Measurements from ENCODE around the gene GPSM1. TPM values are rescaled to one million over a fixed set of nuclear protein-coding genes. Genes with fewer than 3 reads are reported as not detected.

GPSM1 gene
- total RNA-seq, 2 donors from 2014 or later, result 2.3 to 3.4 TPM

GRCh38 chr9:136385015-136385414, 57.7 kb downstream of the GPSM1 start:
- DNase-seq, result no peak
- H3K27ac ChIP-seq, result no peak overlapping the region
- no peaks in the 10 kb centered on the region for H3K4me1 ChIP-seq
- no peak for TF ChIP-seq CTCF (IDR thresholded peaks at IDR 0.05)
- H3K4me3 ChIP-seq, result no peak overlapping the region
- H3K27me3 ChIP-seq, result no peaks in the 10 kb centered on the region
- H3K36me3 ChIP-seq, result no peaks in the 10 kb centered on the region
- H3K9me3 ChIP-seq, result no peaks in the 10 kb centered on the region
- intact Hi-C loops (cut with DNase I), result no loop called here
- H3K9ac ChIP-seq (ENCODE audit: low read depth in 2 of 2, low read length in 2 of 2), result no peak overlapping the region

GRCh38 chr9:136386018-136386417, 58.7 kb downstream of the GPSM1 start:
- DNase-seq, result no peak
- H3K4me1 ChIP-seq, result no peaks in the 10 kb centered on the region
- H3K9me3 ChIP-seq, result no peaks in the 10 kb centered on the region
- H3K4me3 ChIP-seq, result no peak overlapping the region
- H3K27ac ChIP-seq, result no peak overlapping the region
- TF ChIP-seq CTCF (IDR thresholded peaks at IDR 0.05), result no peak
- no peak overlapping the region for H3K9ac ChIP-seq (ENCODE audit: low read depth in 2 of 2, low read length in 2 of 2)
- H3K36me3 ChIP-seq, result no peaks in the 10 kb centered on the region
- H3K27me3 ChIP-seq, result no peaks in the 10 kb centered on the region
- intact Hi-C loops (cut with DNase I), result no loop called here

- DNase-seq, result no peak
- no peaks in the 10 kb centered on the region for H3K4me1 ChIP-seq
- H3K4me3 ChIP-seq, result no peak overlapping the region
- peaks cover 2% of the 10 kb centered on the region for H3K36me3 ChIP-seq
- H3K27ac ChIP-seq, result no peak overlapping the region
- H3K9me3 ChIP-seq, result no peaks in the 10 kb centered on the region
- TF ChIP-seq CTCF (IDR thresholded peaks at IDR 0.05), result no peak
- H3K27me3 ChIP-seq, result no peaks in the 10 kb centered on the region
- H3K9ac ChIP-seq (ENCODE audit: low read depth in 2 of 2, low read length in 2 of 2), result no peak overlapping the region
- intact Hi-C loops (cut with DNase I), result no loop called here
These were observed 59.9 kb downstream of the GPSM1 start for GRCh38 chr9:136387217-136387616.

GRCh38 chr9:136389396-136389795, 62.1 kb downstream of the GPSM1 start:
- no peaks in the 10 kb centered on the region for H3K4me1 ChIP-seq
- no peak overlapping the region for H3K9ac ChIP-seq (ENCODE audit: low read depth in 2 of 2, low read length in 2 of 2)
- H3K4me3 ChIP-seq, result no peak overlapping the region
- no peaks in the 10 kb centered on the region for H3K27me3 ChIP-seq
- TF ChIP-seq CTCF (IDR thresholded peaks at IDR 0.05), result no peak
- peaks cover 6% of the 10 kb centered on the region for H3K36me3 ChIP-seq
- H3K27ac ChIP-seq, result no peak overlapping the region
- intact Hi-C loops (cut with DNase I), result no loop called here
- no peaks in the 10 kb centered on the region for H3K9me3 ChIP-seq
- DNase-seq, result no peak

GRCh38 chr9:136391737-136392537, 64.6 kb downstream of the GPSM1 start:
- no peak for DNase-seq
- Histone ChIP-seq H3K9me3 (no peaks in the 10 kb centered on the region), H3K27ac (no peak overlapping the region), H3K4me1 (peaks cover 12% of the 10 kb centered on the region), H3K36me3 (peaks cover 6% of the 10 kb centered on the region), H3K27me3 (no peaks in the 10 kb centered on the region), H3K4me3 (no peak overlapping the region), H3K9ac (ENCODE audit: low read depth in 2 of 2, low read length in 2 of 2) (no peak overlapping the region)
- intact Hi-C loops (cut with DNase I), result no loop called here
- no peak for TF ChIP-seq CTCF (IDR thresholded peaks at IDR 0.05)
